HS-27A (cell line): ENCODE results near the gene RASGRP3.

Experiments
- DNase-seq: peaks from one replicate; pipeline ENCODE4 v3.0.0-alpha.2; 2012; ENCODE audit warnings: low read depth, missing footprints

RASGRP3 gene

GRCh38 chr2:33492399-33493134 lies 16.1 kb downstream of the RASGRP3 start:
- DNase-seq, result no peak

DNA sequence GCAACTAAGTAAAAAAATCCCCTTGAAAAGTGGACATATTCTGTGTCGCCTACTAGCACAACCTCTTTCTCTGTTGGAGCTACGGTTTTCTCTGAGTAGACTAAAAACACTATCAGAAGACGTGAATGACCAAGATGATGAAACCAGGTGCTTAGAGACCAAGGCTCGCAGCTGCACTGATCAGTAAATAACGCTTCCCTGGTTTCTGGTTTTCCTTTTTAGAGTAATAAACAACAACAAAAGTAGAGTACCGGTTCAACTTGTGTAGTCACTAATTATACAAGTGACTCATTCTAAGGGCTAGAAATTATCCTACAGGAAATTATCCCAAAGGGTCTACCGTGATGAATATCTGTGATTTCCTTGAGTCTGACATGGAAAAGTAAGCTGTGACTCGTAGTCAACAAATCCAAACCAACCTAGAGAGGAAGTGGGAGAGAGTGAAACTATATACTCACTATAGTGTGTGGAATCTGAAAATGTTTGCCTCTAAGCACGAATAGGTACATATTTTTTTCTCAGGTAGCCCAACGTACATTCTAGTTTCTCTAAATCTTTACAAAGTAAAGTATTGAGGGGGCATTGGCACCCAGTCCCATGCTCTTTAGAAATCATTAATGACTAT lies 17.8 kb downstream of the RASGRP3 start:
- DNase-seq, result no peak

DNA sequence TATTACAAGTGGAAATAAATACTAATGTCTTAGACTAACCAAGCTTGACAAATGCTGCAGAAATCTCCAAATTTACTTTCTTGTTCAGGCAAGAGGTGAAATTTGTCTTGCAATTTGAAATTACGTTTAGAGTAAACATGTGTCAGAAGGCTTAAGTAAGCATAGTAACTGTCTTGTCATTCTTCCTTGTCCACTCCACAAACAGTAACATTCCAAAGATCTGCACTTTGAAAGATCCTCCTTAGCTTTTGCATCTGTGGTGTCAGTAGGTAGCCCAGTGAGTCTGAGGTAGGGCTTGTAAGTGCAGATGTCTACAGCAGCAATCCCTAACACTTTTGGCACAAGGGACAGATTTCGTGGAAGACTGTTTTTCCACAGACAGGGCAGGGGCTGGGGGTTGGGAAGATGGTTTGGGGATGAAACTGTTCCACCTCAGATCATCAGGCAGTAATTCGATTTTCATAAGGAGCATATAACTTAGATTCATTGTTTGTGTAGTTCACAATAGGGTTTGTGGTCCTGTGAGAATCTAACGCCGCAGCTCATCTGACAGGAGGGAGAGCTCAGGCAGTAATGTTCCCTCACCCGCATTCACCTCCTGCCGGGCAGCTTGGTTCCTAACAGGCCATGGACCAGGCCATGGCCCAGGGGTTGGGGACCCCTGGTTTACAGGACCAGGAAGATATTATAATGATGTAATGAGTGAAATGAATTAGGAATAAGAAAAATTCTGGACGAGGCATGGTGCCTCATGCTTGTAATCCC lies 18.6 kb downstream of the RASGRP3 start:
- no peak for DNase-seq

DNA sequence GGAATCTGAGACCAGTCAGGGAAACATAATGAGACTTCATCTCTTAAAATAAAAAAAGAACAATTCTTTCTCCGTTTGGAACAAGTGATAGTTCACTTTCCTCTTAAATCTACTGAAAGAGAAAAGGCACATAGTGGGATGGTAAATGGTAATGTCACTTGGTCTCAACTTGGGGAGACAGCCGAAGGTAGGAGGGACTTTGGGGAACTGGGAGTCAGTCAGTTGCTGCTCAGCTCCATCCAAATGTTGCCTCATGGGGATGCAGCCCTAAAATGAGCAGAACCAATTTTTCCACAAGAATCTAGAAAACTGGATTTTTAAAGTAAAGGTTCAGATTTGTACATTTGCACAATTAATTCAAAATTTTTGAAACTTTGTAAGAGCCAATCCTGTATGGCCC lies 19.2 kb downstream of the RASGRP3 start:
- DNase-seq, result no peak

DNA sequence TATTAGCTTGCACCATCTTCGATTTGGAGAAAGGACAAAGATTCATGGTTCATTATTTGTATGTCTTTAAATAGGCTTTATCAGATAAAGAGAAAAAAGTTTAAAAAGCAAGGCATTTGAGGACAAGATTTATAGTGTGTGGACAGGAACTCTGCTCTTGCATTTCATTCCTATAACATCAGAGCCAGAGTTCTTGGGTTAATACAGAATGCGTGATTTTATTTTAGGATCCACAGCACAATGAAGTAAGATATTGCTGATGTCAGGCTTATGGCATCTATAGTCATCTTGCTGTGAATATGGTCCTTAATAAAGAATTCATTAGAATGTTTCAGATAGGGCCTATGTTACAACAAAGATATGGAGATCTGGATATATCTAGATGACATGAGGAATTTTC lies 19.7 kb downstream of the RASGRP3 start:
- DNase-seq, result peak; percentile 29

DNA sequence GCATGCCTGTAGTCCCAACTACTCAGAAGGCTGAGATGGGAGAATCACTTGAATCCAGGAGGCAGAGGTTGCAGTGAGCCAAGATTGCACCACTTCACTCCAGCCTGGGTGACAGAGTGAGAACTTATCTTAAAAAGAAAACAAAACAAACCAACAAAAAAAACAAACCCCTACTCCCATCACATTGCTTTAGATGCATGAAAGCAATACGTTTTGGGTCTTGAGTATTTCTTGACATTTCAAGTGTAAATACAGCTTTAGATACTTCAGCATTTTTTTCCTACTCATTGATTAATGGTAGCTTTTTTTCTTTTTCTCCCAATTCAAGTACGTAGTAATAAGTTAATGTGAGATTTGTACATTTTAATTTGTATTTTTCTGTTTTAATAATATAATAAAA lies 20.3 kb downstream of the RASGRP3 start:
- DNase-seq, result no peak

DNA sequence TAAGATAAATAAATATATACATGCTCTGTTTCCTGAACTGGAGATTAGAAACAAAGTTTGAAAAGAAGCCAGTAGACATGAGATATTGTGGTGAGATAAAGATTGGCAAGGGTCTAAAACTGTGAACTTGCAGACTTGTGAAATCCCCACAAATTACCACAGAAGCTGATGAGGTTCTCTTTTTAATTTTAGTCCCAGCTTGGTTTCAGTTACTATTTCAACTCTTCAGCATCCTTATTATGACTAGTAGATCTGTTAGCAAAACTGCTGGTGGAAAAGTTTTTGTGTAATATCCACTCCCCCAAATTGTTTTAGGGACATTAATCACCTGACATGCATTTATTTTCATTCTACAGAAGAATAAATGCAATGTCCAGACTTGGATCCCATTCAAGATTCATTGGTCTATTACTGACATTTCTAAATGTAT lies 20.8 kb downstream of the RASGRP3 start:
- DNase-seq, result peak; percentile 15

GRCh38 chr2:33498291-33498956 lies 22.0 kb downstream of the RASGRP3 start:
- DNase-seq, result no peak

DNA sequence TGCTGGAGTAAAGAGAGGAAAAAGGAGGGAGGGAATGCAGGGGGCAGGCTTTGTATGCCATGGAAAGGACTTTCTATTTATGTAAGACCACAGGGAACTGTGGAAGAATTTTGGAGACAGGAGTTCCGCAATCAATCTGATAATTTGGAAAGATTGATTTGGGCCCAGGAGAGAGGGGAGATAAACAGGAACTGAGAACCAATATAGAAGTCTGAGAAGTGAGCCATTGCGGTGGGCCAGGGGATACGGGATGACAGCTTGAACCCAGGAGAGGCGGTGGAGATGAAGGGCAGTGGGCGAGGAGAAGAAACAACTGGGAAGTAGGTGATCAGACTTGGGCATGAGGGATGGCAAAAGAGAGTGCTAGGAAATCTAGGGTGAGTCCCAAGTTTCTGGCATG lies 23.7 kb downstream of the RASGRP3 start:
- DNase-seq, result no peak

DNA sequence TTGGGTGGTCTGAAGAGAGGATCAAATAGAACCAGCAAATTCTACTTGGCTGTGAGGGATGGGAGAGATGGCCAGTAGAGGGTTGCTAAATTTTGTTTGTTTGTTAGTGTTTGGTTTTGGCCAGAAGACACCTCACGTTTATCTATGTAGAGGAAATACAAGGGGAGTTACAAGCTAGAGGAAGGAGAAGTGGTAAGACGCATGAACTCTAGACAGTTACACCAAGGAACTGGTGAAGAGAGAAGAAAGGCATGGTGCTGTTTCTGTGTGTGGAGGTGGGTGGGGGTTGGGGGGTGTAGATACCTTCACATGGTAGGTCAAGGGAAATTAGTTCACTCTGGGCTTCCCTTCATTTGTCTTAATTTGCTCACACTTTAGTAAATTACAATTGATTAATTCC lies 25.6 kb downstream of the RASGRP3 start:
- DNase-seq, result no peak

DNA sequence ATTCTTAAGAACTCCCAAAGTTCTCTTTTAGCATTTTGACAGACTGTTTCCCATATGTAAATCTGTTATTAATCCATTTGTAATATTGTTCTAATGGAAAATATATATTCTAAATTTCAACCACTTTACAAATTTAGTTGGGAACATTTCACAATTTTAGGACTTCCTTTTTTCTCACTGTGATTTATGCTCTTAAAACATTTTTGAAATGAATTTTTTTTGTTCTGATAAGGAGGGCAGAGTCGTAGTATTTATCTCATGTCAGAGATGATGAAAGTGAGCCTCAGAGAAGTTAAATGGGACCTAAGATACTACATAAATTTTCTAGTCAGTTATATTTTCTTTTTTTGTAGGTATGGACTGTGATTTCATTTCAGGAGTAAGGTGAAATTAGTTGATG lies 26.6 kb downstream of the RASGRP3 start:
- no peak for DNase-seq

DNA sequence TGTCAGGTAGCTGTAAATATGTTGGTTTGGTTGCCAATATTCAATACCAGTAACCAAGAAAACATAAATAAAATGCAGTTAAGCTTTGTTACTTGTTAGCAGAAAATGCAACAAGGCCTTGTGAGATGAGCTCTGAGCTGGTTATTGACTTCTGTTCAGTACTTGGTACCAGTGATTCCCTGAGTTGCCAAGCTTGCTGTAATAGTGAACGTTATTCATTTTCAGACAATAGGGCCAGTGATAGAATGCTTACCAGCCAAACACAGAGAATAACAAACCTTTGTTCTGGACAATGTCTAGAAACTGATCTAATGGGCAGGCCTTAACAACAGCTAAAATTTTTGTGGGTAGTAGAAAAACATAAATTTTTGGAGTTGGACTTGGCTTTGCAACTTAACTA lies 29.5 kb downstream of the RASGRP3 start:
- DNase-seq, result no peak

GRCh38 chr2:33509908-33510585 lies 33.6 kb downstream of the RASGRP3 start:
- DNase-seq, result no peak

DNA sequence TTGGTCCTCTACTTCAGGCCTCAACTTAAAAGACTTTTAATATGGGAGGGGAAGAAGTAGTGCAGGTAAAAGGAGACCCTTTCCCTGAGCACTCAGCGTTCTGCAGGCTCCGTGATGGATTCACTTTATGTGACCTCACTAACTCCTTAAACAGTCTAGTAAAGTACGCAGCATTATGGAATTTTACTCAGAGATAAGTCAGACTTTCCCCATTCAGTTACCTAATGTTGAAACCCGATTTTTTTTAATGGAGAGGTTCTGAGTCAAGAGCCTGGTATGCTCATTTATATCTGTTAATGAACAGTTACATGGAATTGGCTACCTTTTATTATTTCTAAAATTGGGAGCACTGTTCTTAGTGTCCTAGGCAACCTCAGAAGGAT lies 34.1 kb downstream of the RASGRP3 start:
- no peak for DNase-seq

DNA sequence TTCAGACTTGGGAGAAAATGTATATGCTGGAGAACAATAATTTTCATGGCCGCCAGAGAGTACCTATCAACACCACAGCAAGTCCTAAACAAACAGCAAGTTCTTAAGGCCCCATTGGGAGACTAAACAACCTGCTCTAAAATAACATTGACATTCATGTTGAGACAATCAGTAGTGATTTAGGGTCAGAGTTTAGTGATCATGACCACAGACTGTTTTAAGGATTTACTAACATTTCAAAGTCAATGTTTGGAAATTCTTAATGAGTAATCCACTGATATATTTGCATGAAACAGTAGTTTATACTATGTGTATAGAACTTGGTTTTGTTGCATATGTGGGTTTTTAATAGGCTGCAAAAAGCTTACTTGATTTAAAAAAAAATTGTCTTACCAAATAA lies 34.7 kb downstream of the RASGRP3 start:
- no peak for DNase-seq

- no peak for DNase-seq
These were observed 35.7 kb downstream of the RASGRP3 start for GRCh38 chr2:33512112-33512511.

GRCh38 chr2:33513480-33513879 lies 37.0 kb downstream of the RASGRP3 start:
- no peak for DNase-seq

DNA sequence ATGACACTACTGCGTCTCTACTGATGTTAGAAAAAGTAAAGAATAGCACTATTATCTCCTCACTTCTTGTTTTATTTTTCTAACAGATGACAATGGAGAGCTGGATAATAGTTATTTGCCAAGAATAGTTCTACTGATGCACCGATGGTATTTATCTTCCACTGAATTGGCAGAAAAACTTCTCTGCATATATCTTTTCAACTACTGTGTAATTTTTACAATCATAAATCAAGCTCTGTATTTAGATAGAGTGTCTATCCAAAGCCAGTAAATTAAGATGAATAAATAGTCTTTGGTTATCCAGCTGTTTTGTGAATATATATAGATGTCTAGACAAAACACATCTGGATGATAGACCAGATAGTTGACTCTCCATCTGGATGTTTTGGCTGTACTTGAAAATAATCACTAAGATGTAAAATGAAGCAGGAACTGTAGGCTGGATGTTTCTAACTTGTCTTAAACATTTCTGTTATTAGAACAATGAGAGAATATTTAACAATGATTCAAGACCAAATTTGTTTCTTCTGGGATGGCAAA lies 40.1 kb downstream of the RASGRP3 start:
- DNase-seq, result no peak

GRCh38 chr2:33518200-33518599 lies 41.8 kb downstream of the RASGRP3 start:
- DNase-seq, result no peak

- no peak for DNase-seq
These were observed 42.5 kb downstream of the RASGRP3 start for GRCh38 chr2:33518929-33519328.

GRCh38 chr2:33521791-33522281 lies 45.4 kb downstream of the RASGRP3 start:
- no peak for DNase-seq

DNA sequence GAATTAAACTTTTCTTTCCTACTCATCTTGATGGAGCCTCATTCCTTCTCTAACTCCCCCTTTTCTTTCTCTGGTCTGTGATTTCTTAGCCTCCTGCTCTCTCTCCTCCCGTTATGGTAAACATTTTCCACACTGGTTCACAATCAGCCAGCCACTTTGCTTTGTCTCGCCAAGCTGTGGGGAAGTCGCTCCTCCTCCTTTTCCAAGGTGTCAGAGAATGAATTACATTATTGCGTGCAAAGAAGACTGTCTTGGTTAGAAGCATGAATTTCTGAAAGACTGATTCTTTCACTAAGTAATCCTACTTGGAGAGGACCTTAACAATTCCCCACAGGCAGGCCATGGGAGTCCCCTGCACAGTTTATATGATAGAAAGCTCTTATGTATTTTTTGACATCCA lies 46.1 kb downstream of the RASGRP3 start:
- no peak for DNase-seq
